Right cardiac atrium (tissue), 5 donors: ENCODE results near the gene LMAN1. TPM values are rescaled to one million over a fixed set of nuclear protein-coding genes. Genes with fewer than 3 reads are reported as not detected.
A peak's percentile ranks its signal among the peaks of the same experiment; 100 is the strongest.

Experiments
- ATAC-seq, 2 donors: fragments of 200-7000 bp; cut with Tn5 transposase; one replicate each; pipeline versions ENCODE4 v1.8.0 to v1.9.1; 2020; ENCODE audit warnings: moderate library complexity in 2 of 2, mild to moderate bottlenecking in 1 of 2
- DNase-seq, 3 donors: peaks; one replicate each; pipeline ENCODE4 v3.0.0-alpha.2; 2020
- H3K27ac ChIP-seq: one replicate; pipeline ENCODE4 v1.5.1; 2013; ENCODE audit warnings: mild to moderate bottlenecking, low read length, control low read depth, moderate library complexity
- H3K27me3 ChIP-seq: one replicate; pipeline ENCODE4 v1.6.1; 2013; ENCODE audit not compliant: control insufficient read depth, insufficient read depth
- H3K4me1 ChIP-seq: one replicate; pipeline ENCODE4 v1.6.1; 2013; ENCODE audit warnings: low read length; ENCODE audit not compliant: control insufficient read depth, insufficient read depth
- H3K4me3 ChIP-seq: one replicate; pipeline ENCODE4 v1.5.1; 2013; ENCODE audit warnings: low read length, control low read depth
- H3K9me3 ChIP-seq: one replicate; pipeline ENCODE4 v1.6.1; 2013; ENCODE audit warnings: low read length; ENCODE audit not compliant: control insufficient read depth
- WGBS: extraction: QIAGEN DNeasy Blood & Tissue Kit; methylation state at CpG from one replicate; pipeline ENCODE4 v1.1.7; 2013; 5-methylcytosine and 5-hydroxymethylcytosine counted together
- intact Hi-C, 4 donors: fragments of 100-400 bp; cut with DNase I; formaldehyde crosslinking; loops; one replicate each; pipeline versions ENCODE4 v1.11.0 to v1.14.0; 2022 to 2023
- long read RNA-seq, 4 donors: library from polyadenylated mRNA; unstranded; transcript quantifications; one replicate each; pipeline ENCODE4 v2.0.0, GENCODE V29; 2020 to 2021
- polyA plus RNA-seq: library from polyadenylated mRNA; stranded (reverse); fragments of 200-250 nt; gene quantifications from one replicate; pipeline ENCODE4 v1.2.3, GENCODE V29; 2013
- total RNA-seq, 4 donors: library from RNA; stranded (reverse); fragmentation: NEBNext Ultra II Directional; extraction: Animal tissue kit (Norgen Biotek cat#: 25700); gene quantifications; one replicate each; pipeline ENCODE4 v1.2.1, GENCODE V29; 2021
- donor health status: healthy with polysubstance abuse.
- donor health status: DM: no; HTN: yes; CAD: no.
- donor health status: DM: no; HTN: no; CAD: no.
- donor health status: DM: no; HTN: yes; CAD: no; lungs with severe emphysema.
- donor health status: DM: yes; HTN: yes; CAD: no.

The LMAN1 gene, protein sequence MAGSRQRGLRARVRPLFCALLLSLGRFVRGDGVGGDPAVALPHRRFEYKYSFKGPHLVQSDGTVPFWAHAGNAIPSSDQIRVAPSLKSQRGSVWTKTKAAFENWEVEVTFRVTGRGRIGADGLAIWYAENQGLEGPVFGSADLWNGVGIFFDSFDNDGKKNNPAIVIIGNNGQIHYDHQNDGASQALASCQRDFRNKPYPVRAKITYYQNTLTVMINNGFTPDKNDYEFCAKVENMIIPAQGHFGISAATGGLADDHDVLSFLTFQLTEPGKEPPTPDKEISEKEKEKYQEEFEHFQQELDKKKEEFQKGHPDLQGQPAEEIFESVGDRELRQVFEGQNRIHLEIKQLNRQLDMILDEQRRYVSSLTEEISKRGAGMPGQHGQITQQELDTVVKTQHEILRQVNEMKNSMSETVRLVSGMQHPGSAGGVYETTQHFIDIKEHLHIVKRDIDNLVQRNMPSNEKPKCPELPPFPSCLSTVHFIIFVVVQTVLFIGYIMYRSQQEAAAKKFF
- total RNA-seq (10 to 100 TPM; 58.9 to 71.1 (median 63.6) TPM), polyA plus RNA-seq (24.4 TPM)
- long read RNA-seq, donor 1, full-length matches to known transcripts = 60 of 100 reads
- long read RNA-seq, donor 1, partial matches to known transcripts = 31 of 100 reads
- long read RNA-seq, donor 1, other reads (novel, unspliced or antisense) = 9 of 100 reads
- long read RNA-seq, donor 2, full-length matches to known transcripts = 37 of 58 reads
- long read RNA-seq, donor 2, partial matches to known transcripts = 12 of 58 reads
- long read RNA-seq, donor 2, other reads (novel, unspliced or antisense) = 9 of 58 reads
- long read RNA-seq, donor 3, full-length matches to known transcripts = 145 of 238 reads
- long read RNA-seq, donor 3, partial matches to known transcripts = 72 of 238 reads
- long read RNA-seq, donor 3, other reads (novel, unspliced or antisense) = 21 of 238 reads
- long read RNA-seq, donor 4, full-length matches to known transcripts = 32 of 43 reads
- long read RNA-seq, donor 4, partial matches to known transcripts = 9 of 43 reads
- long read RNA-seq, donor 4, other reads (novel, unspliced or antisense) = 2 of 43 reads

DNA sequence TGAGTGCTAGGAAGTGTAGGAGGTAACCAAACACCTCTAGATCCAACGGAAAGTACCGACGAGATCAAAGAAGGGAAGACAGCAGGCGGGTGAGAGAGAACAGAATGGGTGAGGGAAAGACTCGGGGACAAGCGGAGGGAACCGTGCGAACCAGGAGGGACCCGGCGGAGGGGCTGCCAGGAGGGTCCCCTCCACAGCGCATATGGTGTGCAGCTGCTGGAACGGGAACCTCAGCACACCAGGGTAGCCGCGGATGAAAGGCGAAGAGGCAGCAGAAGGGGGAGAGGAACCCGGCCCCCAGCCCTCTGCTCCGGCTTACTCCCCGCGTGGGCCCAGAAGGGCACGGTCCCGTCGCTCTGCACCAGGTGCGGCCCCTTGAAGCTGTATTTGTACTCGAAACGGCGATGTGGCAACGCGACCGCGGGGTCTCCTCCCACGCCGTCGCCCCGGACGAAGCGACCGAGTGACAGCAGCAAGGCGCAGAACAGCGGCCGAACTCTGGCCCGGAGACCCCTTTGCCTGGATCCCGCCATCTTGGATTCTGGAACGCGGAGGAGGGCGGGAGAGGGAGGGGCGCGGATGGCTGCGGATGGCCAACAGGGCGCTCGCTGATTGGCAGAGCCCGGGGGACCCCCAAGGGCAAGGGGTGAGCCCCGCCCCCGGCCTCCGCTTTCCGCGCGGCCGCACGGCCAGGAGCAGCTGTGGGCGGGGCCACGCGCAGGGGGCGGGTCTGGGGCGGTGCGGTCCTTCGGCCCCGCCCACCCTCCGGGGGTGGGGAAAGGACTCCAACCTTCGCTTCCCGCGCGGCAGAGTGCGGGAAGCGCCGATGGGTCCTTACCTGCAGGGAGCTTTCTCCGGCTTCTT is at the start of gene LMAN1:
TSS of gene LMAN1 (minus strand) at position 554 of the 864 bp plus-strand sequence. CDS start at position 533, 21 bp downstream.
- DNase-seq = peak; percentile 98 to 99 (median 99)
- peak; percentile 100 for ATAC-seq
- Histone ChIP-seq H3K27ac (peak within 1 kb of the TSS; percentile 77), H3K4me3 (peak within 1 kb of the TSS; percentile 81), H3K27me3 (no peaks in the 10 kb centered on the region), H3K9me3 (no peaks in the 10 kb centered on the region), H3K4me1 (no peaks in the 10 kb centered on the region)
- intact Hi-C loops = no loop called here
- WGBS = under 1% methylated on average over 76 of the region's 76 CpGs

GRCh38 chr18:59402432-59403090 is 43.5 kb upstream of the LMAN1 start:
- DNase-seq = peak; percentile 56 to 76 (median 75)

DNA sequence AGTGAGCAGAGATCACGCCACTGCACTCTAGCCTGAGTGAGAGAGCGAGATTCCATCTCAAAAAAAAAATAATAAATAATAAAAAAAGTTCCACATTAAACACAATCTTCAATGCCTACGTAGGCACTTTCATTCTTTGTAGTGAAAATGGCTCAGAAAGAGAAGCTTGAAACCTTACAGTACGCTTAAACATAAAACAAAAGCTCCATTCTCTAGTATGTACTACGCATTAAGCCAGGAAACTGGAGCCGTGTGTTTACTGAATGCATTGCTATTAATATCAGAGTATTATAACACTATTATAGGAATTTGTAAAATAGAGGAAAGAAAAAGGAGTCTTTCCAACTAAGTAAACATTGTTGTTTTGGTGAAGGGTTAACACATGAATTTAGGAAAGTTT is 41.3 kb upstream of the LMAN1 start:
- no peaks in the 10 kb centered on the region for H3K4me1 ChIP-seq
- H3K27me3 ChIP-seq = no peaks in the 10 kb centered on the region
- ATAC-seq (no peak), DNase-seq (no peak)
- no peak overlapping the region for H3K27ac ChIP-seq
- H3K4me3 ChIP-seq = no peak overlapping the region
- intact Hi-C loops = loop anchor here (5.0 to 10.0 kb wide), 3 partner anchors 93 to 156 kb away; no protein-coding TSS in a partner anchor
- 84% methylated on average over 6 of the region's 6 CpGs for WGBS
- H3K9me3 ChIP-seq = no peaks in the 10 kb centered on the region

More at GRCh38 chr18:59402432-59403090, 43.5 kb upstream of the LMAN1 start:
- H3K27ac ChIP-seq = no peak overlapping the region
- peak; percentile 89 to 93 for ATAC-seq
- H3K4me1 ChIP-seq = no peaks in the 10 kb centered on the region
- WGBS = 15% methylated on average over 13 of the region's 13 CpGs
- no peaks in the 10 kb centered on the region for H3K9me3 ChIP-seq
- intact Hi-C loops = loop anchor here (5.0 to 10.0 kb wide), 3 partner anchors 95 to 158 kb away; no protein-coding TSS in a partner anchor
- H3K4me3 ChIP-seq = no peak overlapping the region
- H3K27me3 ChIP-seq = no peaks in the 10 kb centered on the region

DNA sequence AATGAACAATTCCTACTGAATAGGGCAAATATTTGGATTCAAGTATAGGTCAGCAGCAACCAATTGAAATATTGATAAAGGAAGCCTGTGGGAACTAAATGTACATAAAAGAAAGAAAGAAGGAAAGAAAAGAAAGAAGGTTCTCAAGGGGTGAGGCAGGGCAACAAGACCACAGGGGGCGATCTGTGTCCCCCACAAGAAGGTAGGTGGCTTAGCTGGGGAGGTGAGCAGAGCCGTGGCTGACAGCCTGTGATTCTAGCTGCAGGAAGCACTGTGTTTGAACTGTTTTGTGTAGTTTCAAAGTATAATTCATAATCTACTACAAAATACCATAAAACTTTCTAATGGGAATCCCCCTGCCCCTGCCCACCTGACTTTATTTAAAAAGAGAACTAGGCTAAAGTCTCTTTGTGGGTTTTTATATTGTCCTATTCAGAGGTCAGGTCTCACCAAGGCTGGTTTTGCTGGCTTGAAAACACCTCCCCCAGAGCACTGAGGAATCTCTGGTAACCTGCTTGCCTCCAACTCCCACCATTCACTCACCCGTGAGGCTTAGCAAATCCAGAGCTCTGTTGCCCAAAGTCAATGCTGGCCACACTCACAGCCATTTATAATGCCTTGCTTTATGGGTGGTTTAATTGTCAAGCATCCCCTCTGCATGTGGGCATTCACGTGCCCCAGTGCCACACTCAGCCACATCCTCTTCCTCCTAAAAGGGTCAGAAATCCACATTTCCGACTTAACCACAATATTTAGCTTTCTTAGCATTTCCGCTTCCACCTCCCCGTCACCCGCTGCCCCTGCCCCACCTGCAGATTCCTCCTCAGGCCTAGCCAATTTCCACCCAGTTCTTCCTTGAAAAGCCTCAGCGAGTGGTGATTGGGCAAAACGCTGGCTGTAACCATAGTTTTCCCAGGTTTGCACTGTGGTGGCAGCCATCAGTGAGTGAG is 36.4 kb upstream of the LMAN1 start:
- Histone ChIP-seq H3K27ac (no peak overlapping the region), H3K4me1 (no peaks in the 10 kb centered on the region), H3K9me3 (no peaks in the 10 kb centered on the region), H3K27me3 (no peaks in the 10 kb centered on the region), H3K4me3 (no peak overlapping the region)
- intact Hi-C loops = loop anchor here in 1 of 4 donors (10.0 kb wide), 1 partner anchor 151 kb away; no protein-coding TSS in a partner anchor
- WGBS = 69% methylated on average over 10 of the region's 10 CpGs
- DNase-seq (no peak), ATAC-seq (no peak)

DNA sequence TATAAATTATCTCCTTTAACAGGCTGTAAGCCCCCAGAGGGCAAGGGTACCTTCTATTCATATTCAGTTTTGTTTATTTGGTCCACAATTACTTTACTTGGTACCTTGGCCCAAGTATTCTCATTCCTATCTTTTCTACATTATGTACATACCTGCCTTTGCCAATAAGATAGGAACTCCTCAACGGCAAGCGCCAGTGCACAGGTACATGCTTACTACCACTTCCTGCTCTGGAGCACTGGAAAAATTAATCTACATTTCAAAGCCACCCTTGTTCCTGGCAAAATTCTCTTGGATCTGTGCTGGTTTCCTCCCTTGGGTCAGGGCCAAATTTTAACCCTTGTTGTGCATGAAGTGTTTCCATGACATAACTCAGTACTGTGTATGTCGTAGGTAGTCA is 34.3 kb upstream of the LMAN1 start:
- DNase-seq = no peak
- Histone ChIP-seq H3K4me1 (no peaks in the 10 kb centered on the region), H3K27ac (no peak overlapping the region), H3K9me3 (no peaks in the 10 kb centered on the region), H3K4me3 (no peak overlapping the region), H3K27me3 (no peaks in the 10 kb centered on the region)
- intact Hi-C loops = loop anchor here in 1 of 4 donors (10.0 kb wide), 1 partner anchor 149 kb away; no protein-coding TSS in a partner anchor
- WGBS = 53% methylated on average over 3 of the region's 3 CpGs
- ATAC-seq = no peak

- no peaks in the 10 kb centered on the region for H3K4me1 ChIP-seq
- no peak overlapping the region for H3K4me3 ChIP-seq
- WGBS = 80% methylated on average over 4 of the region's 4 CpGs
- H3K9me3 ChIP-seq = no peaks in the 10 kb centered on the region
- intact Hi-C loops = no loop called here
- DNase-seq (no peak), ATAC-seq (no peak)
- no peak overlapping the region for H3K27ac ChIP-seq
- no peaks in the 10 kb centered on the region for H3K27me3 ChIP-seq
These were observed 29.8 kb upstream of the LMAN1 start for GRCh38 chr18:59388817-59389216.

GRCh38 chr18:59387687-59388565 is 28.9 kb upstream of the LMAN1 start:
- Histone ChIP-seq H3K27me3 (no peaks in the 10 kb centered on the region), H3K4me3 (no peak overlapping the region), H3K9me3 (no peaks in the 10 kb centered on the region), H3K4me1 (no peaks in the 10 kb centered on the region), H3K27ac (no peak overlapping the region)
- DNase-seq = no peak
- WGBS = 74% methylated on average over 11 of the region's 11 CpGs
- intact Hi-C loops = no loop called here
- ATAC-seq = no peak

DNA sequence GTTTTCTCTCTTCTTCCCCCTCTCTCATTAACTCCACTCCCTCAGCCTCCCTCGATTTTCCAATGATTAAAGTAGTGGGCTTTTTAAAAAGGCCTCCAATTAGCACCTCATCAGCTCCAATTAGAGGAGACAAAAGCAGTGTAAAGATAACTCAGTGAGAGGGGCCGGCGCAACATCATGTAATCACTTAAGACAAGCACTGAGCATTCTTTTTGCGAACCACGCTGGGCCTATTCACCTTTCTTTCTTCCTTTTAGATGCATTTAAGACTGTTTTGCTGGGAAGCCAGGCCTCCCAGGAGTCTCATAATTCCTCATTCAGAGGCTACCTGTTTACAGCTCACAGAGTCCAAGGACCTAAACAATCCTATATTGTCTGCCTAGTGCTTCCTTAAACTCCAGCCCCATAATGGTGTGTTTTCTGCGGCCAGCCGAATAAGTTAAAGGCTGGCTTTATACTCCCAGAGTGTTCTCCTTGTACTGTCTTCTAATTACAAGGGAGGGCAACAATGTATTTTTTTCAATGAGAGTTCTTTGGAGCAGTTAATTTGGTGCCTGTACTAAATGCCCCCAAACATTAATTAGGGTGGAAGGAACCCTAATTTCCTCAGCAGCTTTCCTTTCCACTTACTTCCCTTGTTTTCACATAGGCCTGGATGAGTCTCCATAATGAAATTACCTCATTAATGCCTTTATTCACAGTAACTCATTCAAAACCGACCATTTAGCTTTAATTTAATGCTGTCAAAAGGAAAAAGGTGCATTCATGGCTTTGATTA is 28.0 kb upstream of the LMAN1 start:
- intact Hi-C loops = no loop called here
- DNase-seq (no peak), ATAC-seq (no peak)
- Histone ChIP-seq H3K27ac (no peak overlapping the region), H3K27me3 (no peaks in the 10 kb centered on the region), H3K4me3 (no peak overlapping the region), H3K4me1 (no peaks in the 10 kb centered on the region), H3K9me3 (no peaks in the 10 kb centered on the region)
- WGBS = 73% methylated on average over 8 of the region's 8 CpGs
